K562 (cell line): ENCODE results near the gene PSD2. TPM values are rescaled to one million over a fixed set of nuclear protein-coding genes. Genes with fewer than 3 reads are reported as not detected.

Experiments used
- ATAC-seq: fragments of 200-7000 bp; cut with Tn5 transposase; 3 replicates; pipeline ENCODE4 v1.9.1; 2020; ENCODE audit warnings: moderate library complexity
- BruUV-seq: library from RNA; stranded (reverse); fragments of 400-500 nt; replicated peaks from 2 replicates; lab custom pipeline; 2021; lab: Mats Ljungman, UMichigan
- CTCF ChIA-PET: fragments of 300-600 bp; formaldehyde crosslinking; extraction: SDS; loops from one replicate; lab custom pipeline; 2021; ENCODE audit warnings: low intra/inter-chr PET ratio; lab: Yijun Ruan, JAX
- POLR2A ChIA-PET: fragments of 300-600, 350-650 bp; sonication (Branson Sonifier 250); formaldehyde crosslinking; extraction: SDS; loops from one replicate; lab custom pipeline; 2021; ENCODE audit warnings: antibody characterized with exemption, inconsistent platforms; lab: Yijun Ruan, JAX
- DNase-seq, 4 experiments: peaks; one replicate each; pipeline versions ENCODE4 v3.0.0 to v3.0.0-alpha.2; 2011 to 2018; ENCODE audit warnings: low spot score in 3 of 4, mixed read lengths in 3 of 4; ENCODE audit errors: extremely low read depth in 1 of 4
- FAIRE-seq: peaks from 2 replicates; lab custom pipeline; 2011; peaks lifted over from hg19 to GRCh38; lab: Jason Lieb, UNC
- H2AFZ ChIP-seq: 2 replicates; pipeline ENCODE4 v1.6.0; 2011; ENCODE audit warnings: low read depth, low read length, control low read depth, inconsistent platforms
- H3K27ac ChIP-seq: fragments of 200-600 bp; 3 replicates; pipeline ENCODE4 v1.8.0; 2011; ENCODE audit warnings: low read depth, mild to moderate bottlenecking, control low read depth, inconsistent platforms, low read length, moderate library complexity, mixed read lengths; ENCODE audit errors: extremely low read depth
- H3K27me3 ChIP-seq, 2 experiments: fragments of 300-600 bp in 1 of 2; 2 replicates in 1 of 2; 3 replicates in 1 of 2; pipeline versions ENCODE4 v1.6.0 to v1.8.0; 2011; ENCODE audit warnings: inconsistent platforms in 2 of 2, low read length in 2 of 2, mild to moderate bottlenecking in 1 of 2, mixed read lengths in 1 of 2, moderate library complexity in 1 of 2; ENCODE audit not compliant: control insufficient read depth in 2 of 2, insufficient read depth in 2 of 2
- H3K36me3 ChIP-seq: fragments of 300-600 bp; 3 replicates; pipeline ENCODE4 v1.8.0; 2011; ENCODE audit warnings: mild to moderate bottlenecking, low read length, inconsistent platforms; ENCODE audit not compliant: control insufficient read depth, insufficient read depth
- H3K4me1 ChIP-seq, 2 experiments: fragments of 200-600 bp in 1 of 2; replicated peaks in 1 of 2; 2 replicates in 1 of 2; 3 replicates in 1 of 2; pipeline versions ENCODE4 v1.5.1 to v1.8.0; 2011; ENCODE audit warnings: inconsistent platforms in 2 of 2, low read length in 2 of 2, mild to moderate bottlenecking in 1 of 2, mixed read lengths in 1 of 2, moderate library complexity in 1 of 2; ENCODE audit not compliant: control insufficient read depth in 2 of 2, insufficient read depth in 2 of 2
- H3K4me2 ChIP-seq: 2 replicates; pipeline ENCODE4 v1.6.1; 2011; ENCODE audit warnings: low read length, control low read depth, inconsistent platforms, mixed read lengths; ENCODE audit not compliant: insufficient read depth
- H3K4me3 ChIP-seq: fragments of 200-600 bp; sonication (generic), shearing (Covaris generic); 2 replicates; pipeline ENCODE4 v1.5.1; 2016; ENCODE audit warnings: control low read depth, inconsistent platforms
- H3K79me2 ChIP-seq: fragments of 200-600 bp; 3 replicates; pipeline ENCODE4 v1.8.0; 2011; ENCODE audit warnings: low read length, inconsistent platforms; ENCODE audit not compliant: control insufficient read depth, insufficient read depth
- H3K9ac ChIP-seq, 2 experiments: 2 replicates each; pipeline versions ENCODE4 v1.6.0 to v1.6.1; 2011; ENCODE audit warnings: low read depth in 2 of 2, low read length in 2 of 2, control low read depth in 1 of 2, inconsistent platforms in 1 of 2, mild to moderate bottlenecking in 1 of 2, mixed read lengths in 1 of 2; ENCODE audit not compliant: insufficient read depth in 1 of 2
- H3K9me1 ChIP-seq: one replicate; pipeline ENCODE4 v1.6.0; 2011; ENCODE audit warnings: inconsistent platforms, mild to moderate bottlenecking, low read length, moderate library complexity; ENCODE audit not compliant: control insufficient read depth, insufficient read depth
- H3K9me3 ChIP-seq: replicated peaks from 2 replicates; pipeline ENCODE4 v1.5.1; 2011; ENCODE audit warnings: low read depth, low read length, inconsistent platforms; ENCODE audit not compliant: control insufficient read depth, insufficient read depth
- H4K20me1 ChIP-seq: replicated peaks from 2 replicates; pipeline ENCODE4 v1.6.1; 2011; ENCODE audit warnings: low read length, inconsistent platforms, mixed read lengths; ENCODE audit not compliant: control insufficient read depth, insufficient read depth
- NR2C1 ChIP-seq, 2 experiments: fragments of 450-650 bp; IDR thresholded peaks; 2 replicates each; pipeline ENCODE4 v1.6.1; 2017; ENCODE audit warnings: mild to moderate bottlenecking in 2 of 2, antibody characterized with exemption in 1 of 2, inconsistent platforms in 1 of 2, missing compliant biosample characterization in 1 of 2, missing genetic modification characterization in 1 of 2
- NR2C2 ChIP-seq, 2 experiments: fragments of 200-800 bp in 1 of 2; sonication (Bioruptor generic) in 1 of 2; sonication (generic) in 1 of 2; formaldehyde crosslinking in 1 of 2; IDR thresholded peaks; 2 replicates each; pipeline versions ENCODE4 v1.6.1 to v1.8.0; 2016 to 2022; ENCODE audit warnings: mild to moderate bottlenecking in 1 of 2, missing compliant biosample characterization in 1 of 2, missing genetic modification characterization in 1 of 2, missing genetic modification reagents in 1 of 2
- ZFP36 ChIP-seq: fragments of 150-350 bp; IDR thresholded peaks from 2 replicates; pipeline ENCODE4 v1.6.1; 2018; ENCODE audit warnings: low read length, low read depth; ENCODE audit not compliant: partially characterized antibody
- WGBS: fragments of 100-300 bp; shearing (Covaris generic); methylation state at CpG from one replicate; pipeline ENCODE4 v1.1.6; 2016; ENCODE audit warnings: low coverage, mixed read lengths; ENCODE audit not compliant: insufficient coverage; ENCODE audit errors: missing lambda C conversion rate; 5-methylcytosine and 5-hydroxymethylcytosine counted together
- in situ Hi-C: fragments of 300-500 bp; cut with MboI; formaldehyde crosslinking; loops from 4 replicates; pipeline ENCODE4 v1.15.0; 2018; ENCODE audit warnings: inconsistent platforms, mixed read lengths
- intact Hi-C: fragments of 100-400 bp; cut with micrococcal nuclease; formaldehyde crosslinking; loops from 2 replicates; pipeline ENCODE4 v1.14.2; 2022
- polyA plus RNA-seq, 8 experiments: library from polyadenylated mRNA; depleted of rRNA in 4 of 8; stranded (reverse) in 5 of 8; unstranded in 3 of 8; fragments of >200 nt; fragmentation: Nextera tagmentation in 2 of 8; fragmentation: Illumina TruSeq in 1 of 8; extraction: Ambion mirVana in 2 of 8; extraction: Trizol in 1 of 8; gene quantifications; 2 replicates each; pipeline versions ENCODE4 v1.2.1 to v1.2.3, GENCODE V29; 2011 to 2014; ENCODE audit warnings: inconsistent platforms in 1 of 8, missing spikeins in 1 of 8
- total RNA-seq, 7 experiments: library from RNA; depleted of rRNA in 6 of 7; stranded (reverse); fragments of >200 nt in 6 of 7; fragmentation: Illumina TruSeq in 2 of 7; extraction: Trizol in 2 of 7; gene quantifications; 2 replicates each; pipeline versions ENCODE4 v1.2.1 to v1.2.3, GENCODE V29; 2011 to 2021; ENCODE audit warnings: low replicate concordance in 1 of 7
- TF ChIP-seq, protein P1 (sequence below), 2 experiments: IDR thresholded peaks; 2 replicates each; pipeline ENCODE4 v1.6.1; 2012; ENCODE audit warnings: improper control_type of control experiment in 2 of 2, low read depth in 2 of 2, low read length in 2 of 2, borderline replicate concordance in 1 of 2

PSD2 gene
- total and polyA plus RNA-seq, 9 of the 15 experiments (the other 6 are each of a cell fraction or from before 2014, with no cell fraction given), result 0.01 to 0.09 (median 0.04) TPM; not detected in 4

DNA sequence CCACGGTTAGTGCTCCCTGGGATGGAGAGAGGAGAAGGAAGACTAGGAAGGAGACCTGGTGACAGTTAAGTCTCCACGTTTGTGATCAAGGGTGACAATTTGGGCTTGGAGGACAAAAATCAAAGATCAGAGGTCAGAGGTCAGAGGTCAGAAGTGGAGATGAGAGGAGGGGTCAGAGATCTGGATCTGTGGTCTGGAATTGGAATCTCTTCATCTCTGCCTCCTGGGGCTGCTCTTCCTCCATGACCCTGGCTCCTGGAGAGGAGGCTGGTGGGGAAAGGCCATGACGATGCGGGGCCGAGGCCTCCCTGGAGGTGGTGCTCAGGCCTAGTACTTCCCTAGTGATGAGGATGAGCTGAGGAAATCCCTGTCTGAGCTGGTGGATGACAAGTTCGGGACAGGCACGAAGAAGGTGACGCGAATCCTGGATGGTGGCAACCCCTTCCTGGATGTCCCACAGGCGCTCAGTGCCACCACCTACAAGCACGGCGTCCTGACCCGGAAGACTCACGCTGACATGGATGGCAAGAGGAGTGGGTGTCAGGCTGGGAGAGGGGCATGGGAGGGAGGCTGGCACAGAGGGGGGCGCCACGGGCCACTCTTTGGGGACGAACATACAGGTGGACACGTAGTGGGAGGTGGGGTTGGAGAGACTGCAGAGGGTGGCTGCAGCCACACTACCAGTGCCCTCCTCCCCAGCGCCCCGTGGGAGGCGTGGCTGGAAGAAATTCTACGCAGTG is 41.0 kb downstream of the PSD2 start:
- no peak for DNase-seq
- BruUV-seq, result no TSS peak
- peaks cover 0 to 30% of the 10 kb centered on the region in 2 experiments; a peak in 2 of 5 replicates for H3K27me3 ChIP-seq
- H3K4me1 ChIP-seq, result no peaks in the 10 kb centered on the region
- no peak overlapping the region for H3K4me3 ChIP-seq
- FAIRE-seq, result no peak
- no peak overlapping the region for H3K4me2 ChIP-seq
- peak; percentile 94 for TF ChIP-seq NR2C1 (IDR thresholded peaks at IDR 0.05)
- peak; percentile 94 for TF ChIP-seq NR2C1 (tag; IDR thresholded peaks at IDR 0.05)
- peak; percentile 92 for TF ChIP-seq NR2C2 (CRISPR knock-in tag; IDR thresholded peaks at IDR 0.05)
- peak; percentile 91 for TF ChIP-seq NR2C2 (tag; IDR thresholded peaks at IDR 0.05)
- TF ChIP-seq, protein P1, sequence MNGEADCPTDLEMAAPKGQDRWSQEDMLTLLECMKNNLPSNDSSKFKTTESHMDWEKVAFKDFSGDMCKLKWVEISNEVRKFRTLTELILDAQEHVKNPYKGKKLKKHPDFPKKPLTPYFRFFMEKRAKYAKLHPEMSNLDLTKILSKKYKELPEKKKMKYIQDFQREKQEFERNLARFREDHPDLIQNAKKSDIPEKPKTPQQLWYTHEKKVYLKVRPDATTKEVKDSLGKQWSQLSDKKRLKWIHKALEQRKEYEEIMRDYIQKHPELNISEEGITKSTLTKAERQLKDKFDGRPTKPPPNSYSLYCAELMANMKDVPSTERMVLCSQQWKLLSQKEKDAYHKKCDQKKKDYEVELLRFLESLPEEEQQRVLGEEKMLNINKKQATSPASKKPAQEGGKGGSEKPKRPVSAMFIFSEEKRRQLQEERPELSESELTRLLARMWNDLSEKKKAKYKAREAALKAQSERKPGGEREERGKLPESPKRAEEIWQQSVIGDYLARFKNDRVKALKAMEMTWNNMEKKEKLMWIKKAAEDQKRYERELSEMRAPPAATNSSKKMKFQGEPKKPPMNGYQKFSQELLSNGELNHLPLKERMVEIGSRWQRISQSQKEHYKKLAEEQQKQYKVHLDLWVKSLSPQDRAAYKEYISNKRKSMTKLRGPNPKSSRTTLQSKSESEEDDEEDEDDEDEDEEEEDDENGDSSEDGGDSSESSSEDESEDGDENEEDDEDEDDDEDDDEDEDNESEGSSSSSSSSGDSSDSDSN (IDR thresholded peaks at IDR 0.05; ENCODE audit: borderline replicate concordance in 1 of 2, low read depth in 2 of 2, low read length in 2 of 2), result no peak
- peak; percentile 50 for TF ChIP-seq ZFP36
- 44% methylated on average over 21 of the region's 22 CpGs for WGBS
- H3K9ac ChIP-seq, result no peak overlapping the region
- no peak for ATAC-seq
- POLR2A ChIA-PET, result no interaction called here
- H3K36me3 ChIP-seq, result no peaks in the 10 kb centered on the region
- H3K9me3 ChIP-seq, result no peaks in the 10 kb centered on the region
- H3K79me2 ChIP-seq, result no peaks in the 10 kb centered on the region
- no peak overlapping the region for H2AFZ ChIP-seq
- no peak overlapping the region for H3K27ac ChIP-seq
- intact Hi-C loops (no loop called here), in situ Hi-C loops (no loop called here)
- 0 out of 2 replicates have a peak, but pooled peaks cover 16% of the 10 kb centered on the region for H4K20me1 ChIP-seq
- H3K9me1 ChIP-seq, result no peaks in the 10 kb centered on the region
- CTCF ChIA-PET, result no interaction called here
